ENCODE data around the gene SIAE. TPM values are rescaled to one million over a fixed set of nuclear protein-coding genes. Genes with fewer than 3 reads are reported as not detected.
A peak's percentile ranks its signal among the peaks of the same experiment; 100 is the strongest.

Gene SIAE
- total and polyA plus RNA-seq, 10 of the 15 experiments (the other 5 are each of a cell fraction or from before 2014, with no cell fraction given) = 0.93 to 6.9 (median 4.2) TPM

- peaks cover 21% of the 10 kb centered on the region for H3K79me2 ChIP-seq (ENCODE audit: control insufficient read depth, insufficient read depth, low read length)
- peak overlapping the region; percentile 95 for H3K4me3 ChIP-seq
- H3K4me2 ChIP-seq (ENCODE audit: control insufficient read depth, insufficient read depth) = peak overlapping the region; percentile 96
- ATAC-seq = no peak
- intact Hi-C loops (cut with micrococcal nuclease; ENCODE audit: unreplicated experiment) (no loop called here), in situ Hi-C loops (cut with MboI) (no loop called here)
- WGBS (ENCODE audit: insufficient coverage, insufficient replicate concordance, low lambda C conversion rate, missing lambda C conversion rate) = 75% methylated on average over 4 of the region's 4 CpGs
- H3K4me1 ChIP-seq (ENCODE audit: control insufficient read depth, insufficient read depth, low read length) = no peaks in the 10 kb centered on the region
- H3K27ac ChIP-seq (ENCODE audit: control insufficient read depth, insufficient read depth) = no peak overlapping the region
- FAIRE-seq = no peak
- BruUV-seq (replicated peaks) = no TSS peak
- DNase-seq (ENCODE audit: low read depth, low spot score) = no peak
- no peaks in the 10 kb centered on the region for H3K27me3 ChIP-seq (replicated peaks in 1 of 2; ENCODE audit: control insufficient read depth in 2 of 2, insufficient read depth in 2 of 2, low read length in 1 of 2)
- peak overlapping the region; percentile 85 for H3K9ac ChIP-seq (ENCODE audit: control insufficient read depth, insufficient read depth, low read length)
- ChIA-PET SMC1A (ENCODE audit: uncharacterized antibody, unreplicated experiment) (interaction anchor here (1.2 to 1.9 kb wide), 3 partner anchors 16 to 101 kb away, joined by 4 to 5 read pairs (median 5); no protein-coding TSS in a partner anchor), RAD21 (ENCODE audit: unreplicated experiment) (no interaction called here), CTCF (interaction anchor here (0.7 to 3.1 kb wide), 6 partner anchors 10 to 222 kb away, joined by 3 to 14 read pairs (median 4); no protein-coding TSS in a partner anchor), POLR2A (interaction anchor here (0.6 to 1.0 kb wide), 2 partner anchors 50 to 179 kb away, joined by 3 to 5 read pairs; partner anchors contain the start of gene SPA17)
- H4K20me1 ChIP-seq (ENCODE audit: control insufficient read depth, insufficient read depth) = no peaks in the 10 kb centered on the region
- peaks cover 2 to 15% of the 10 kb centered on the region in 2 experiments; a peak in 3 of 4 replicates for H3K36me3 ChIP-seq (ENCODE audit: control insufficient read depth in 2 of 2, insufficient read depth in 2 of 2, low read length in 1 of 2)
- TF ChIP-seq IKZF1 (conservative IDR thresholded peaks at IDR 0.05) (no peak), RB1 (IDR thresholded peaks at IDR 0.05; ENCODE audit: borderline replicate concordance) (no peak), REST (IDR thresholded peaks at IDR 0.05; ENCODE audit: low read depth, low read length) (no peak), ZNF217 (IDR thresholded peaks at IDR 0.05) (no peak), ZBED1 (IDR thresholded peaks at IDR 0.05; ENCODE audit: borderline replicate concordance) (no peak), JUNB (IDR thresholded peaks at IDR 0.05) (no peak)
- TF ChIP-seq, protein P1, sequence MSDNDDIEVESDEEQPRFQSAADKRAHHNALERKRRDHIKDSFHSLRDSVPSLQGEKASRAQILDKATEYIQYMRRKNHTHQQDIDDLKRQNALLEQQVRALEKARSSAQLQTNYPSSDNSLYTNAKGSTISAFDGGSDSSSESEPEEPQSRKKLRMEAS (IDR thresholded peaks at IDR 0.05; ENCODE audit: low read depth, low read length) = no peak
- no peak overlapping the region for H2AFZ ChIP-seq (ENCODE audit: control insufficient read depth, low read depth, low read length)
- H3K9me3 ChIP-seq (replicated peaks; ENCODE audit: control insufficient read depth, insufficient read depth, low read length) = no peaks in the 10 kb centered on the region
Observed at GRCh38 chr11:124623861-124624525, 49.5 kb downstream of the SIAE start.
